Measurements from ENCODE around the gene CARD9. TPM values are rescaled to one million over a fixed set of nuclear protein-coding genes. Genes with fewer than 3 reads are reported as not detected.

CARD9 gene
- total and polyA plus RNA-seq, 10 donors = 5.7 to 25.5 (median 18.2) TPM

DNA sequence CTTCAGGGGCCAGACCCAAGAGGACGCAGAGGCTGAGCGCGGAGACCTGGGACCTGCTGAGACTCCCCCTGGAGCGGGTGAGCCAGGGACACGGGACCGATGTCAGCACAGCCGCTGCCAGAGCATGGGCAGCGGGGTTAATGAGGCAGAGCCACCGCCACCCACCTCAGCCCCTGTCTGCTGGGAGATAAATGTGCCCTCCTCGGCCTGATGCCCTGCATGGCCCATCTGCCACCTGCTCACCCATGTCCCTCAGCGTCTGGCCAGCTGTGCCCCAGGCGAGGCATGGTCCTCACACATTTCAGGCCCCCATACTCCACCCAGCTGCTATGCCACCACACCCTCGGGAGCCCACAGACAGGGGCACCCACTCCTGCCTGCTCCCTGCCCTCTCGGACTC is 24.8 kb downstream of the CARD9 start:
- no peak overlapping the region for H3K4me3 ChIP-seq
- H3K27me3 ChIP-seq (replicated peaks in 1 of 7) = no peaks in the 10 kb centered on the region
- no peaks in the 10 kb centered on the region for H3K9me3 ChIP-seq
- intact Hi-C loops (cut with DNase I; ENCODE audit: low total_unique reads) = no loop called here
- H3K4me1 ChIP-seq = peaks cover 11 to 58% (median 35%) of the 10 kb centered on the region in 6 donors
- no peak overlapping the region for H3K27ac ChIP-seq
- TF ChIP-seq, protein P1, sequence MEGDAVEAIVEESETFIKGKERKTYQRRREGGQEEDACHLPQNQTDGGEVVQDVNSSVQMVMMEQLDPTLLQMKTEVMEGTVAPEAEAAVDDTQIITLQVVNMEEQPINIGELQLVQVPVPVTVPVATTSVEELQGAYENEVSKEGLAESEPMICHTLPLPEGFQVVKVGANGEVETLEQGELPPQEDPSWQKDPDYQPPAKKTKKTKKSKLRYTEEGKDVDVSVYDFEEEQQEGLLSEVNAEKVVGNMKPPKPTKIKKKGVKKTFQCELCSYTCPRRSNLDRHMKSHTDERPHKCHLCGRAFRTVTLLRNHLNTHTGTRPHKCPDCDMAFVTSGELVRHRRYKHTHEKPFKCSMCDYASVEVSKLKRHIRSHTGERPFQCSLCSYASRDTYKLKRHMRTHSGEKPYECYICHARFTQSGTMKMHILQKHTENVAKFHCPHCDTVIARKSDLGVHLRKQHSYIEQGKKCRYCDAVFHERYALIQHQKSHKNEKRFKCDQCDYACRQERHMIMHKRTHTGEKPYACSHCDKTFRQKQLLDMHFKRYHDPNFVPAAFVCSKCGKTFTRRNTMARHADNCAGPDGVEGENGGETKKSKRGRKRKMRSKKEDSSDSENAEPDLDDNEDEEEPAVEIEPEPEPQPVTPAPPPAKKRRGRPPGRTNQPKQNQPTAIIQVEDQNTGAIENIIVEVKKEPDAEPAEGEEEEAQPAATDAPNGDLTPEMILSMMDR (IDR thresholded peaks at IDR 0.05 in 8 of 11, conservative IDR thresholded peaks at IDR 0.05 in 3 of 11) = no peak
- TF ChIP-seq POLR2AphosphoS5 (IDR thresholded peaks at IDR 0.05) (peak in 1 of 3 donors; percentile 16), POLR2A (IDR thresholded peaks at IDR 0.05) (no peak)
- WGBS, 5 donors = 72 to 93% (median 86%) methylated on average over 8 to 14 of the region's 14 CpGs
- no peak for DNase-seq
- H3K36me3 ChIP-seq = peaks cover 0 to 9% (median 0%) of the 10 kb centered on the region in 6 donors

DNA sequence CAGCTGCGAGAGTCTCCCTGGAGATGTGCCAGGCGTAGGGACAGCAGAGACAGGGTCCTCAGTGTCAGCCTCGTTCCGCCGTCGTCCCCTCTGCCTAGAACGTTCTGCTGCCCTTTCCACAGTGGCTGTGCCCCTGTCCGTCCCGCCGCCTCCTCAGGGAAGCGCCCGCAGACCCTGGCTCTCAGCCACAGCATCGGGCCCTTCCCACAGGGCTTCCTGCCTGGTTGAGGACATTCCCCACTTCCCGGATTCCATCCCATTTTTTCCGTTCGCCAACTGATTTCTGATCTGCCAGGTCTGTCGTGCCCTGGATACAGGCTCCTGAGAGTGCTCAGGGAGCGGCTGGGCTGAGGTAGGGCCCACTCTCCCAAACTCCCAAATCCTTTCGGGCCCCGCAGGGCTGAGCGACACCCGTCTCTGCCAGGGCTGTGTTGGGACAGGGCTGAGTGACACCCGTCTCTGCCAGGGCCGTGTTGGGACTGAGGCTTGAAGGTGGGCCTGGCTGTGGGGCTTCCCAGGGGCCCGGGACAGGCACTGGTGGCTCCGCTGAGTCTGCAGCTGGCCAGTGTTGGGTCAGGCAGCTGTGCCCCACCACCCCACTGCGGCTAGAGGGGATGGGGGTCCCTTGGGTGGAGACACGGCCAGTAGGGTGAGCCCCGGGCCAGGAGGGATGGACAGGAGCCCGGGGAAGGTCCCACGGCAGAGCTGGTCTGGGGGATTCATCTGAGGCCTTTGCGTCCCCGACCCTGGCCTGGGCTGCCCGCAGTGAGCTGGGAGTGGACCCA is 25.8 kb downstream of the CARD9 start:
- peak overlapping the region in 1 of 8 donors; percentile 79 for H3K27ac ChIP-seq

DNA sequence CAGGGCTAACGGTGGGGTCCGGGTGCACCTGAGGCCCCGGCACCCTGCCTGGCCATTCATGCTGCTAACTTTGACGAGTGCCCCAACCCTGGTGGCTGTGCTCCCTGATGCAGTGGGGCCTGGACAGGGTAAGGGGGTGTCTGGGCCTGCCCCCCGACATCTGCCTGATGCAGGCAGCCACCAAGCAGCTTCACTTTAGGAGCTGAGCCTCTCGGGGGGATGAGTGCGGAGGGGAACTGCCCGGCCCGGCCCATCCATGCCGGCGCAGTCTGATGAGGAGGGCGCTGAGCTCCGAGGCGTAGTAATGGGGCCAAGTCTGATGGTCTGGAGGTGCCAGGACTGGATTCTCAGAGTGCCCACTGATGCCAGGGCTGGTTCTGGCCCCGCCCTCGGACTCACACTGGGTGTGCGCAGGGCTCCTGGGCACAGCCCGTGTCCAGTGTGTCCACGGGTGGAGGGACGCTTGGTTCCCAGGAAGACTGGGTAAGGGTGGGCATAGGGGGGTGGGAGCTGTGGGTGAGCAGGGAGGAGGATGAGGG is 26.5 kb downstream of the CARD9 start:
- Histone ChIP-seq H3K9me3 (no peaks in the 10 kb centered on the region), H3K27me3 (replicated peaks in 1 of 7) (no peaks in the 10 kb centered on the region), H3K27ac (peak overlapping the region in 2 of 8 donors; percentile 73 to 79), H3K4me3 (no peak overlapping the region), H3K36me3 (peaks cover 0 to 9% (median 0%) of the 10 kb centered on the region in 6 donors), H3K4me1 (peaks cover 18 to 64% (median 51%) of the 10 kb centered on the region in 6 donors)
- WGBS, 5 donors = 83 to 91% (median 87%) methylated on average over 9 to 20 of the region's 20 CpGs
- intact Hi-C loops (cut with DNase I; ENCODE audit: low total_unique reads) = no loop called here
- TF ChIP-seq, protein P1 (IDR thresholded peaks at IDR 0.05 in 8 of 11, conservative IDR thresholded peaks at IDR 0.05 in 3 of 11) = no peak
- no peak for DNase-seq

More for the DNA sequence above, 25.8 kb downstream of the CARD9 start:
- 66 to 80% (median 78%) methylated on average over 22 to 34 of the region's 34 CpGs for WGBS, 5 donors
- H3K4me3 ChIP-seq = no peak overlapping the region
- peaks cover 0 to 9% (median 0%) of the 10 kb centered on the region in 6 donors for H3K36me3 ChIP-seq
- H3K27me3 ChIP-seq (replicated peaks in 1 of 7) = no peaks in the 10 kb centered on the region
- TF ChIP-seq POLR2AphosphoS5 (IDR thresholded peaks at IDR 0.05) = peak; percentile 38 to 63 (median 42)
- no peak for TF ChIP-seq POLR2A (IDR thresholded peaks at IDR 0.05)
- H3K4me1 ChIP-seq = peaks cover 18 to 61% (median 44%) of the 10 kb centered on the region in 6 donors
- no peaks in the 10 kb centered on the region for H3K9me3 ChIP-seq
- intact Hi-C loops (cut with DNase I; ENCODE audit: low total_unique reads) = no loop called here
- no peak for DNase-seq

DNA sequence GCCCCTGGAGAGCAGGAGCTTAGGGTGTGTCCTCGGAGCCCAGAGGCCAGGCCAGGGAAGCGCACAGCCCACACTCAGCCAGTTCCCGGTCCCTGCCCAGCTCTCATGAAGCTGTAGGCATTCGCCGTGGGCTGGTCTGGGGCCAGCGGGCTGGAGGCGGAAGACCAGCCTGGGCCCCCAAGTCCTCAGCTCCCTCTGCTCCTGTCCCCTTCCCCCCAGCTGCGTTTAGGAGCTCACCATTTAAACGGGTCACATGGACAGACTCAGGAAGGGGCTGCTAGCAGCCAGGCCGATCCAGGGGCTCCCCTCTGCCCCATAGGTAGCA is 27.4 kb downstream of the CARD9 start:
- TF ChIP-seq, protein P1 (IDR thresholded peaks at IDR 0.05 in 8 of 11, conservative IDR thresholded peaks at IDR 0.05 in 3 of 11) = no peak
- no peak for TF ChIP-seq POLR2AphosphoS5 (IDR thresholded peaks at IDR 0.05)
- TF ChIP-seq POLR2A (IDR thresholded peaks at IDR 0.05) = no peak
- WGBS, 5 donors = 42 to 78% (median 76%) methylated on average over 4 to 10 of the region's 10 CpGs
- no peaks in the 10 kb centered on the region for H3K9me3 ChIP-seq
- intact Hi-C loops (cut with DNase I; ENCODE audit: low total_unique reads) = no loop called here
- H3K4me3 ChIP-seq = peak overlapping the region in 3 of 8 donors; percentile 25 to 54 (median 37)
- no peaks in the 10 kb centered on the region for H3K27me3 ChIP-seq (replicated peaks in 1 of 7)
- H3K27ac ChIP-seq = peak overlapping the region; percentile 19 to 83 (median 76)
- no peak for DNase-seq
- H3K4me1 ChIP-seq = peaks cover 18 to 69% (median 54%) of the 10 kb centered on the region in 6 donors
- H3K36me3 ChIP-seq = peaks cover 0 to 9% (median 0%) of the 10 kb centered on the region in 6 donors
